TTC549 (cell line): Measurements from ENCODE around the gene DNAJB7.
"Not testable (repeated sequence)": the region's sequence is repeated elsewhere in the genome, so short reads cannot be mapped to it uniquely, and the experiment has no call there.

Source experiments
- FAIRE-seq: peaks from 2 replicates; lab custom pipeline; 2012; peaks lifted over from hg19 to GRCh38; lab: Jason Lieb, UNC

DNAJB7 gene

DNA sequence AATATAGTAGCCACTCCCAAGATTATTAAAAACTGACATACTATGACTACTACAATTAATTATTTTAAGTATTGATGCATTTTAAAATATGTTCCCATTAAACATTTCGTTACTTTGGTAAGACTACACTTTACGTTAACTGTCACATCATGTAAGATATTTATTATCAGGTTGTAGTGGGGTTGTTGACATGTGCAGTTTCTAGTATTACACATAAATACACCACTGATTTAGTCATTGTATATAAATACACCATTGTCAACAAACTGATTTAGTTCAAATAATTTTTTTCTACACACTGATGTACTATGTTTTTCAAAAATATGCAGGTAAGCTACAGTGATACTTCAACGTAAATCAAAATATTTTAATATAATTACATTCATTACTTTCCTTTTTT, 17.0 kb downstream of the DNAJB7 start:
- no peak for FAIRE-seq

- no peak for FAIRE-seq
Observed at GRCh38 chr22:40838486-40838885, 23.4 kb downstream of the DNAJB7 start.

DNA sequence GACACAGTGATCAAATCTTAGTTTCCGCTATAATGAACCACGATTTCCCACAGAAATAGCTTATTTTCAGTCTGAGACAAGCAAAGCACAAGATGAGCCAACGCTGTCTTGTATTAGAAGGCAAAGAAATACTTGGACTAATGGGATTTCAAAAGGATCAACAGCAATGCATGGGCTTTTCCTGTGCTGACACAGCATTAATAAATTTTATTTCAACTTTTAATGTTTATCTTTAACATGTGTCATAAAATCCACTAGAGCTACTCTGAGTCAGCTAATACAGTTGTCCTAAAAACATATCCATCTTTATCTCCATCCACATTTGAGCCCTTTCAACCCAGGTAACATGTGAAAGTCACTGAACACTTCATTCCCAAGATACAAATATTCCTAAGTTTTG, 27.3 kb downstream of the DNAJB7 start:
- no peak for FAIRE-seq

GRCh38 chr22:40829131-40829530, 32.8 kb downstream of the DNAJB7 start:
- FAIRE-seq = no peak

GRCh38 chr22:40826984-40827741, 34.8 kb downstream of the DNAJB7 start:
- FAIRE-seq = no peak

DNA sequence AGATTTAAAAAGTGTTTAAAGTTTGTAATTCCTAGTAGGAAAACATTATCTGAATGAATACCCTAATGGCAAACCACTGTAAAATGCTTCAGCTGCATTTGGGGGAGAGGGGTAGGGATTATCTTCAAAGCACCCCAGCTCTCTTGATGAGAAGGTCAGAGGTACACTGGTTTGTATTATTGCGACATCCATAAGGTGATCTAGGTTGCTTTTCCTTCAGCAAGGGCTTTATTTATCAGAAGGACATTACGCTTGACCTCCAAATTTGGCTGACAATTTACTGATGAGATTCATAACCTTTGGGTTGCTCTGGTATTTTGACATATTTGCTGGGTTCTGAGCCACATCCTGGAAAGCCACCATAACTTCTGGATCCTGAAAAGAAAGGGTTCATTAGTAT, 35.6 kb downstream of the DNAJB7 start:
- not testable (repeated sequence) for FAIRE-seq

GRCh38 chr22:40823426-40823825, 38.5 kb downstream of the DNAJB7 start:
- no peak for FAIRE-seq

- FAIRE-seq = no peak
Observed at GRCh38 chr22:40819599-40820140, 42.2 kb downstream of the DNAJB7 start.

GRCh38 chr22:40818747-40819598, 42.9 kb downstream of the DNAJB7 start, which contains the start of gene SLC25A17:
SLC25A17 (minus strand) TSS chr22:40819346; CDS start chr22:40819248, 98 bp downstream.
- FAIRE-seq = no peak

DNA sequence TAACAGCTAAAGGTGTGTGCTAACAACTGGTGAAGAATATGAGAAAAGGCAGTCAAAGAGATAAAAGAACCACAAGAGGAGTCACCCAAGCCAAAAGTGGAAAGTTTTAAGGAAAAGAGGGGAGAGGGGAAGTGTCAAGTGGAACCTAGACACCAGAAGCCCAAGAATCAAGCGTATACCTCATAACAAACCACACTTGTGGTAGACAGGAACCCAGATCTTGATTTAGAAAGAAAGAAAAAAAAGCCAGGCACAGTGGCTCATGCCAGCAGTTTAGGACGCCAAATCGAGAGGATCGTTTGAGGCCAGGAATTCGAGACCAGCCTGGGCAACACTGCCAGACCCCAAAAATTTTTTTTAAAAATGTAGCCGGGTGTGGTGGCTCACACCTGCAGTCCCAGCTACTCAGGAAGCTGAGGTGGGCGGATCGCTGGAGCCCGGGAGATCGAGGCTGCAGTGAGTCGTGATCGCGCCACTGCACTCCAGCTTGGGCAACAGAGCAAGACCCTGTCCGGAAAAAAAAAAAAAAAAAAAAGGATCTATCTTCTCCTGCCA, 43.6 kb downstream of the DNAJB7 start:
- FAIRE-seq = no peak

DNA sequence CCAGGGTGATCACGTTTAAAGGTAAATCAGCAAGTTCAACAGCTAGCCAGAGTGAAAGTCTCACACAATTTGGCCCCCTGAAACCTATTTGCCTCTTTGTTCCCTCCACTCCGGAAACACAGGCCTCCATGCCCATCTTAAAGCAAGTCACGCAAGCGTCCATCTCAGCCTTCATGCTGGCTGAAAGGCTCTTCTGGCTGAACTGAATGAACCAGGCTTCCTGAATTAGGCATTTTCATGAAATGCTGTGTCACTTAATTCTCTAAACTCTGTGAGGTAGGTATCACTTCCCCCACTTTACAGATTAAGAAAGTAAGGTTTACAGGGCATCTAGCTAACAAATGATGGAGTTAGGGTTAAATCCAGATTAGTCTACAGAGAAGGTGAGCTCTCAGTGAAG, 44.2 kb downstream of the DNAJB7 start:
- FAIRE-seq = no peak

GRCh38 chr22:40813912-40814315, 48.0 kb downstream of the DNAJB7 start:
- FAIRE-seq = no peak
